ENCODE measurements around the gene TEX101. TPM values are rescaled to one million over a fixed set of nuclear protein-coding genes. Genes with fewer than 3 reads are reported as not detected.

The TEX101 gene
- total RNA-seq, 4 donors from 2014 or later = not detected

- in situ Hi-C loops (cut with MboI; ENCODE audit: low pct_ligation_motif_present in 1 of 4, low pct_unique_long_range_greater_than_20kb in 1 of 4, low sequenced_read_pairs in 3 of 4) (loop anchor here in 1 of 4 donors (25.0 kb wide), 1 partner anchor 382 kb away; the partner anchor contains the start of gene LYPD5), intact Hi-C loops (cut with DNase I; ENCODE audit: low total_unique reads) (no loop called here)
- Histone ChIP-seq H3K27me3 (no peaks in the 10 kb centered on the region), H3K9me3 (no peaks in the 10 kb centered on the region), H3K4me1 (peaks cover 4 to 38% (median 29%) of the 10 kb centered on the region in 4 donors), H3K36me3 (no peaks in the 10 kb centered on the region), H3K27ac (peak overlapping the region in 3 of 4 donors; percentile 50 to 76 (median 58)), H3K4me3 (no peak overlapping the region)
- TF ChIP-seq EP300 (IDR thresholded peaks at IDR 0.05; ENCODE audit: low read depth) = no peak
- no peak for TF ChIP-seq POLR2A (IDR thresholded peaks at IDR 0.05)
- peak in 2 of 5 experiments; percentile 15 to 22 for TF ChIP-seq CTCF (IDR thresholded peaks at IDR 0.05)
- TF ChIP-seq POLR2AphosphoS5 (IDR thresholded peaks at IDR 0.05) = peak in 1 of 3 donors; percentile 12
- WGBS, 2 donors (ENCODE audit: low coverage in 1 of 2) = 28 to 34% methylated on average over 3 to 6 of the region's 6 CpGs
- DNase-seq = peak; percentile 28
Observed at GRCh38 chr19:43430142-43430710, 15.5 kb downstream of the TEX101 start.

DNA sequence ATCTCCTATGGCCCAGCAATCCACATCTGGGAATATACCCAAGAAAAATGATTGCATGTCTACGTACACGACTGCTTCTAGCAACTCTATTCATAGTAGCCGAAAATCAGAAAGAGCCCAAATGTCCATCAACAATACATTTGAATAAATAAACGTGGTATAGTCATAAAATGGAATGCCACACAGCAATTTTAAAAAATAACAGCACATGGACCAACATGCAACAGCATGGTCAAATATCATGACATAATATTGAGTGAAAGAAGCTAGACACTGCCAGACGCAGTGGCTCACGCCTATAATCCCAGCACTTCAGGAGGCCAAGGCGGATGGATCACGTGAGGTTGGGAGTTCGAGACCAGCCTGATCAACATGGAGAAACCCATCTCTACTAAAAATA, 16.3 kb downstream of the TEX101 start:
- peaks cover 4 to 31% (median 22%) of the 10 kb centered on the region in 4 donors for H3K4me1 ChIP-seq
- 73 to 74% methylated on average over 8 to 9 of the region's 9 CpGs for WGBS, 2 donors (ENCODE audit: low coverage in 1 of 2)
- H3K36me3 ChIP-seq = no peaks in the 10 kb centered on the region
- no peak for DNase-seq
- H3K9me3 ChIP-seq = no peaks in the 10 kb centered on the region
- H3K27me3 ChIP-seq = no peaks in the 10 kb centered on the region
- in situ Hi-C loops (cut with MboI; ENCODE audit: low pct_ligation_motif_present in 1 of 4, low pct_unique_long_range_greater_than_20kb in 1 of 4, low sequenced_read_pairs in 3 of 4) (loop anchor here in 1 of 4 donors (25.0 kb wide), 1 partner anchor 381 kb away; the partner anchor contains the start of gene LYPD5), intact Hi-C loops (cut with DNase I; ENCODE audit: low total_unique reads) (no loop called here)
- H3K27ac ChIP-seq = peak overlapping the region in 2 of 4 donors; percentile 58 to 76
- H3K4me3 ChIP-seq = no peak overlapping the region
- TF ChIP-seq CTCF (IDR thresholded peaks at IDR 0.05) (no peak), POLR2A (IDR thresholded peaks at IDR 0.05) (no peak), POLR2AphosphoS5 (IDR thresholded peaks at IDR 0.05) (no peak), EP300 (IDR thresholded peaks at IDR 0.05; ENCODE audit: low read depth) (no peak)

- Histone ChIP-seq H3K4me1 (peaks cover 7 to 17% (median 14%) of the 10 kb centered on the region in 4 donors), H3K4me3 (no peak overlapping the region), H3K36me3 (no peaks in the 10 kb centered on the region), H3K9me3 (no peaks in the 10 kb centered on the region), H3K27ac (no peak overlapping the region), H3K27me3 (no peaks in the 10 kb centered on the region)
- in situ Hi-C loops (cut with MboI; ENCODE audit: low pct_ligation_motif_present in 1 of 4, low pct_unique_long_range_greater_than_20kb in 1 of 4, low sequenced_read_pairs in 3 of 4) = loop anchor here in 1 of 4 donors (25.0 kb wide), 1 partner anchor 379 kb away; the partner anchor contains the start of gene LYPD5
- TF ChIP-seq POLR2A (IDR thresholded peaks at IDR 0.05) (no peak), CTCF (IDR thresholded peaks at IDR 0.05) (no peak)
- no peak for DNase-seq
- intact Hi-C loops (cut with DNase I; ENCODE audit: low total_unique reads) = no loop called here
- 83% methylated on average over 2 of the region's 2 CpGs; no CpG with 5 or more reads in 1 of the 2 donors for WGBS, 2 donors (ENCODE audit: low coverage in 1 of 2)
Observed at GRCh38 chr19:43433358-43433673, 18.6 kb downstream of the TEX101 start.

DNA sequence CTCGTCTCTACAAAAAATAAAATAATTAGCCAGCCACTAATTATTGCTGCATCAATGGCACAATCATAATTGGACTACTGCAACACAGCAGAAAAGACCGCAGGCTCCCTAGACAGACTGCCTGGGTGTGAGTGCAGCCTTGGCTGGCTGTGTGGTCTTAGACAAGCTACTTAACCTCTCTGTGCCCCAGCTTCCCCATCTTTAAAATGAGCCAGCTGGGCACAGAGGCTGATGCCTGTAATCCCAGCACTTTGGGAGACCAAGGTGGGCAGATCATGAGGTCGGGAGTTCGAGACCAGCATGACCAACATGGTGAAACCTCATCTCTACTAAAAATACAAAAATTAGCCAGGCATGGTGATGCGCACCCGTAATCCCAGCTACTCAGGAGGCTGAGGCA, 19.0 kb downstream of the TEX101 start:
- in situ Hi-C loops (cut with MboI; ENCODE audit: low pct_ligation_motif_present in 1 of 4, low pct_unique_long_range_greater_than_20kb in 1 of 4, low sequenced_read_pairs in 3 of 4) = loop anchor here in 1 of 4 donors (25.0 kb wide), 1 partner anchor 379 kb away; the partner anchor contains the start of gene LYPD5
- WGBS, 2 donors (ENCODE audit: low coverage in 1 of 2) = 78 to 86% methylated on average over 3 to 6 of the region's 6 CpGs
- TF ChIP-seq POLR2AphosphoS5 (IDR thresholded peaks at IDR 0.05) (no peak), POLR2A (IDR thresholded peaks at IDR 0.05) (no peak), EP300 (IDR thresholded peaks at IDR 0.05; ENCODE audit: low read depth) (no peak)
- H3K27ac ChIP-seq = no peak overlapping the region
- no peaks in the 10 kb centered on the region for H3K9me3 ChIP-seq
- intact Hi-C loops (cut with DNase I; ENCODE audit: low total_unique reads) = no loop called here
- H3K27me3 ChIP-seq = no peaks in the 10 kb centered on the region
- peaks cover 10 to 21% (median 17%) of the 10 kb centered on the region in 4 donors for H3K4me1 ChIP-seq
- H3K4me3 ChIP-seq = no peak overlapping the region
- no peak for DNase-seq
- no peaks in the 10 kb centered on the region for H3K36me3 ChIP-seq
